ENCODE data around the gene ADAT1. TPM values are rescaled to one million over a fixed set of nuclear protein-coding genes. Genes with fewer than 3 reads are reported as not detected.

The ADAT1 gene
- total RNA-seq, 2 donors from 2014 or later, result 50.1 to 54.9 TPM

- Histone ChIP-seq H3K27me3 (ENCODE audit: control insufficient read depth, insufficient read depth, low read length, poor library complexity, severe bottlenecking) (no peaks in the 10 kb centered on the region), H3K9me3 (ENCODE audit: control insufficient read depth, low read length) (no peaks in the 10 kb centered on the region), H3K36me3 (ENCODE audit: control insufficient read depth, insufficient read depth, low read length) (peaks cover 80% of the 10 kb centered on the region), H3K27ac (ENCODE audit: low read depth, low read length) (no peak overlapping the region), H3K9ac (ENCODE audit: extremely low read depth, low read length, poor library complexity, severe bottlenecking) (no peak overlapping the region), H3K4me1 (ENCODE audit: control insufficient read depth, insufficient read depth, low read length) (peaks cover 2% of the 10 kb centered on the region), H3K4me3 (ENCODE audit: low read length) (no peak overlapping the region)
- 95 to 100% methylated on average over 2 to 4 of the region's 4 CpGs for WGBS, 2 experiments (ENCODE audit: insufficient coverage in 1 of 2, insufficient read length in 1 of 2)
- TF ChIP-seq, protein P1, sequence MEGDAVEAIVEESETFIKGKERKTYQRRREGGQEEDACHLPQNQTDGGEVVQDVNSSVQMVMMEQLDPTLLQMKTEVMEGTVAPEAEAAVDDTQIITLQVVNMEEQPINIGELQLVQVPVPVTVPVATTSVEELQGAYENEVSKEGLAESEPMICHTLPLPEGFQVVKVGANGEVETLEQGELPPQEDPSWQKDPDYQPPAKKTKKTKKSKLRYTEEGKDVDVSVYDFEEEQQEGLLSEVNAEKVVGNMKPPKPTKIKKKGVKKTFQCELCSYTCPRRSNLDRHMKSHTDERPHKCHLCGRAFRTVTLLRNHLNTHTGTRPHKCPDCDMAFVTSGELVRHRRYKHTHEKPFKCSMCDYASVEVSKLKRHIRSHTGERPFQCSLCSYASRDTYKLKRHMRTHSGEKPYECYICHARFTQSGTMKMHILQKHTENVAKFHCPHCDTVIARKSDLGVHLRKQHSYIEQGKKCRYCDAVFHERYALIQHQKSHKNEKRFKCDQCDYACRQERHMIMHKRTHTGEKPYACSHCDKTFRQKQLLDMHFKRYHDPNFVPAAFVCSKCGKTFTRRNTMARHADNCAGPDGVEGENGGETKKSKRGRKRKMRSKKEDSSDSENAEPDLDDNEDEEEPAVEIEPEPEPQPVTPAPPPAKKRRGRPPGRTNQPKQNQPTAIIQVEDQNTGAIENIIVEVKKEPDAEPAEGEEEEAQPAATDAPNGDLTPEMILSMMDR (conservative IDR thresholded peaks at IDR 0.05), result no peak
- H3K36me3 Mint-ChIP-seq (ENCODE audit: low read depth), result peaks cover 74% of the 10 kb centered on the region
- no peaks in the 10 kb centered on the region for H3K9me3 Mint-ChIP-seq
- no peak overlapping the region for H3K4me3 Mint-ChIP-seq
- H3K27me3 Mint-ChIP-seq (ENCODE audit: insufficient read depth), result no peaks in the 10 kb centered on the region
- H3K4me1 Mint-ChIP-seq, result peaks cover 10% of the 10 kb centered on the region
- DNase-seq, result no peak
- peak overlapping the region; percentile 36 for H3K27ac Mint-ChIP-seq
These were observed 5.3 kb upstream of the ADAT1 start for GRCh38 chr16:75628351-75628750.

DNA sequence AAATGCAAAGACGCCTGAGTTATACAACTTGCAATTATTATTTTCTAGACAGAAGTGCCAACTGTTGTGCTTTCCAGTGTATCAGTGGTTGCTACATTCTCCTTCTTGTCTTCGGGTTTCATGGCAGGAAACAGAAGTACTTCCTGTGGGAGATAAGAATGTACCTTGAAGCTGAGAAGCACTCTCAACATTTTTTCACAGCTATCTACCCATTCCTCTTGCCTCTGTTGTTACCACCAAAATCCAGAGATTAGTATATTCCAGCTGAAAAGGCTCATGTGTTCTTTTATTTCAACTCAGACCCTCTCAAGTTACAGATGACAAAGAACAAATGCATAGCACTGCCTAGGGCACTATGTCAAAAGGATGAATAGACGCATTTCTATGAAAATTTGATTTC, 4.8 kb upstream of the ADAT1 start:
- H3K9me3 ChIP-seq (ENCODE audit: control insufficient read depth, low read length), result no peaks in the 10 kb centered on the region
- Mint-ChIP-seq H3K27ac (no peak overlapping the region), H3K4me3 (no peak overlapping the region), H3K27me3 (ENCODE audit: insufficient read depth) (no peaks in the 10 kb centered on the region), H3K9me3 (no peaks in the 10 kb centered on the region), H3K36me3 (ENCODE audit: low read depth) (peaks cover 69% of the 10 kb centered on the region), H3K4me1 (peaks cover 10% of the 10 kb centered on the region)
- H3K27ac ChIP-seq (ENCODE audit: low read depth, low read length), result no peak overlapping the region
- DNase-seq, result no peak
- H3K9ac ChIP-seq (ENCODE audit: extremely low read depth, low read length, poor library complexity, severe bottlenecking), result no peak overlapping the region
- peaks cover 75% of the 10 kb centered on the region for H3K36me3 ChIP-seq (ENCODE audit: control insufficient read depth, insufficient read depth, low read length)
- H3K4me1 ChIP-seq (ENCODE audit: control insufficient read depth, insufficient read depth, low read length), result peaks cover 2% of the 10 kb centered on the region
- H3K27me3 ChIP-seq (ENCODE audit: control insufficient read depth, insufficient read depth, low read length, poor library complexity, severe bottlenecking), result no peaks in the 10 kb centered on the region
- 94 to 95% methylated on average over 3 of the region's 3 CpGs for WGBS, 2 experiments (ENCODE audit: insufficient coverage in 1 of 2, insufficient read length in 1 of 2)
- no peak overlapping the region for H3K4me3 ChIP-seq (ENCODE audit: low read length)
- TF ChIP-seq, protein P1 (conservative IDR thresholded peaks at IDR 0.05), result no peak

DNA sequence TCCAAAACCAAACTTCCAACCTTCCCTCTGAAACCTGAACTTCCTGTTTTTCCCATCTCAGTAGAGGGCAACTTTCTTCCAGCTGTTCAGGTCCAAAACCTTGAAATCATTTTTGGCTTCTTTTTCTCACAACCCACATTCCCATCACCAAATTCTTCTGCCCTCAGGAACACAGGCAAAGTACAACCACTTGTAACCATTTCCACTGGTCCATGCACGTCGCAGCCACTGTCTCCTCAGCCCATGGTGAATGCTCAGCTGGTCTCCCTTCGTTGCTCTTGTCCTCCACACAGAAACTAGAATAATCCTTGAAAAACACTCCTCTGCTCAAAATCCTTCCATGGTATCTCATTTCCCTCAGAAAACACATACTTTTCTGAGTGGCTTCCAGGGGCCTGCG, 3.7 kb upstream of the ADAT1 start:
- Mint-ChIP-seq H3K4me1 (peaks cover 16% of the 10 kb centered on the region), H3K4me3 (no peak overlapping the region), H3K9me3 (no peaks in the 10 kb centered on the region), H3K27ac (peak overlapping the region; percentile 1), H3K36me3 (ENCODE audit: low read depth) (peaks cover 59% of the 10 kb centered on the region), H3K27me3 (ENCODE audit: insufficient read depth) (no peaks in the 10 kb centered on the region)
- TF ChIP-seq, protein P1 (conservative IDR thresholded peaks at IDR 0.05), result no peak
- no peak for DNase-seq
- H3K4me1 ChIP-seq (ENCODE audit: control insufficient read depth, insufficient read depth, low read length), result peaks cover 5% of the 10 kb centered on the region
- WGBS, 2 experiments (ENCODE audit: insufficient coverage in 1 of 2, insufficient read length in 1 of 2), result 94 to 97% methylated on average over 4 of the region's 4 CpGs
- no peaks in the 10 kb centered on the region for H3K27me3 ChIP-seq (ENCODE audit: control insufficient read depth, insufficient read depth, low read length, poor library complexity, severe bottlenecking)
- H3K36me3 ChIP-seq (ENCODE audit: control insufficient read depth, insufficient read depth, low read length), result peaks cover 66% of the 10 kb centered on the region
- H3K4me3 ChIP-seq (ENCODE audit: low read length), result no peak overlapping the region
- no peak overlapping the region for H3K9ac ChIP-seq (ENCODE audit: extremely low read depth, low read length, poor library complexity, severe bottlenecking)
- H3K9me3 ChIP-seq (ENCODE audit: control insufficient read depth, low read length), result no peaks in the 10 kb centered on the region
- no peak overlapping the region for H3K27ac ChIP-seq (ENCODE audit: low read depth, low read length)

Measured in endodermal cell (in vitro differentiated cells).